Stimulated activated CD4-positive, alpha-beta T cell treated with anti-CD3 and anti-CD28 coated beads, Interleukin-2, amount 100 ng/mL, for 24 hours (primary cell): Measurements from ENCODE around the gene NACC2.

Experiments
- DNase-seq, 2 donors: peaks; one replicate each; pipeline ENCODE4 v3.0.0-alpha.2; 2020

NACC2 gene

DNA sequence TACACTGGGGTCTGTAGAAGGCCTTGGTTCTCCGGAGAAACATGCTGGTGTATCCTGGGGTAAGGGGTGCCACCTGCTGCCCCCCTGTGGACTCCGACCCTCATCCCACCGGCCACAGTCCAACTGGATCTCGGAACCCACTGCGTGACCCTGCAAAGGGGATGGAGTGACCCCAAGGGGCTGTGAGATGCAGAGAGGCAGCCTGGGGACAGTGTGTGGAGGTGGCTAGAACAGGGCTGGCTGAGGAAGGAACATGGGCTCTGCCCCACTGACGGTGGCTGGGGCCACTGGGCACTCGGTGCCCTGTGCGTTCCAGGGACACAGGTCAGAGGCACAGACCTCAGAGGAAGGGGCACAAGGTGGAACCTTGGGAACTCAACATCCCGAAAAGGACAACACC is 2.3 kb downstream of the NACC2 start:
- no peak for DNase-seq

DNA sequence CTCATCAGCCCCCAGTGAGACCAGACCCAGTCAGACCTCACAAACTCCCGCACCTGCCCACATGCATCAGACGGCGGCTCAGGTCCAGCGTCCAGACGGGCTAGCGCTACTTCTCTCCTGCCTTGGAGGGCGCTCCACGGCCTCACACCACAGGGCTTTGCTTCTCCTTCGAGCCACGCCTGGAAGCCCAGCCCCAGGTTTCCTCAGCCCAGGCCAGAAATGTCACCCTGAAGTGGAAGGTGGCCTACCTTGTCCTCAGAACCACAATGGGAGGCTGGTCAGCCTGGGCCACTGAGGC is 2.8 kb downstream of the NACC2 start:
- DNase-seq = no peak

DNA sequence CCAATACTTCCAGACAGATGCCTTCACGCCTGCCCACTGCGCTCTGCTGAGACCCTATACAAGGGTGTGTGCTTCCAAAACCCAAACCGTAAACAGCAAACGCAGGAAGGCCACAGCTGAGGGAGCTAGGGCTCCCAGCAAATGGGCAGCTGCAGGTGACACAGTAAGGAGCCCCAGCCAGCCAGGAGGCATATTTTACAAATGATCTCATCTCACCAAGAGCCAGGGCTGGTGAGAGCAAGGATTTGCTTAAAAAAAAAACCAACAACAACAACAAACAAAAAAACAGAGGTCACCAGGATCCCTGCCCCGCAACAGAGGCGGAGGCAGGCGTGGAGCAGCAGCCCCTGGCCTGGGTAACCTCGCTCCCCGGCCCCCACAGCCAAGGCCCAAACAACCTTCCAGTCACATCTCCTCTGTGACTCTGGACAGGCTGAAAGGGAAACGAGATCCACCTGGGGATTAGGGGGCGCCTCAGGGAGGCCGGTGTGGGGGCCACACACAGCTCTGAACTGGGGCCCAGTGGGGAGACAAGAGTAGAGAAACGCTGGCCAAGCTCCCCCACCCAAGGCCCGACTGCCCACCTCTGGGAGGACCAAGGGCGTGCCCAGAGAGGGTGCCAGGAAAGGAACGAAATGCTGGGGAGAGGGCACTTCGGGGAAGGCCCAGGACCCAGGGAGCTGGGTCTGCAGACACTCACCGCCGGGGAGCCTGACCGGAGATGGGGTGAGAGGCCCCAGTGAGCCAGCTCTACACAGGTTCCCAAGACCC is 3.3 kb downstream of the NACC2 start:
- DNase-seq = no peak

DNA sequence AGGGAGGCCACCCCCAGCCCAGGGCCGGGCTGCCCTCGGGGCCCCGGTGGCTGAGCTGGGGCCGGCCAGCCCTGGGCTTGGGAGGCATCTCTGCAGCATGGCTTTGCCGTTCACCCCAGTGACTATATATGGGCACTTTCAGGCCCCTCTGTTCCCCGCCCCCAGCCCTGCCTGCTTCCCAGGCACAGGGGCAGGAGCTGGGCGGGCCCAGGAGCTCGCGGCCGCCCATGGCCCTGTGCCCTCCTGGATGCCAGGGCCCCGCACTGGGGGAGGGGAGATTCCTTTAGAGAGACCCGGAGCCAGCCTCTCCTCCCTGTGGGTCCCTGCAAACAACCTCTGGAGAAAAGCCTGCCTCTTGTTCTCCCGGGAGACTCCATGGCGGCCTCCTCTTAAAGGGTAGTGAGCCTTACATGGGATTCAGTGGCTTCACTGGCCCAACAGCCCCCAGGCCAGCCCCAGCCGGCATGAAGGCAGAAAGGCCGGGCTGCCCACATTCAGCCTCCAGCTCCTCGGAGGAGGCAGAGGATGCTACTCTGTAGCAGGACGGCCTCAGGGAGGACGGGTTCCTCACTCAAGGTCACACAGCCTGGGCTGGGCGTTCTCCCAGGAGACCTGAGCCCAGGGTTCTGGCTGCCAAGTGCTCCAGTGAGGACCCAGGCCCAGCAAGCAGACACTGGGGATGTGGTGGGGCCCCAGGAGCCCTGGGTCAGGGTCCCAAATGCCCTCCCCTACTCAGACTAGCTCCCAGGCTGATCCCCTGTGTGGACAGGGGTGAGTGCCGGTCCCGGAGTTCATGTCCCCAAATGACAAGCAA is 4.1 kb downstream of the NACC2 start:
- no peak for DNase-seq

GRCh38 chr9:136090056-136090735 is 4.9 kb downstream of the NACC2 start:
- no peak for DNase-seq

DNA sequence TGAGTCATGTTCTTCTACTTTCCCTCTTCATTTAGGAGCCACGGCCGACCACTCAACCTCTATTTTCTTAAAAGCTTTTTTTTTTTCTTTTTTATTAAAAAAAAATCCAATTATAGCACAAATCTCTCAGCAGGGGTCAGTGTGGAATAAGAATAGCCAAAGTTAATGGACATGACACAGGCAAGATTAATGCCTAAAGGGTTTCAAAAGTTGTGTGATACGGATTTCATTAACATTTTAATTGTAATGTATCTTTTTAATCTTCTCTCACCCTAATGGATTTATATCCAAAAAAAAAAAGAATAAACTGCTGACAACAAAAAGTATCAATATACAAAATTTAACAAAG is 5.4 kb downstream of the NACC2 start:
- DNase-seq = no peak

DNA sequence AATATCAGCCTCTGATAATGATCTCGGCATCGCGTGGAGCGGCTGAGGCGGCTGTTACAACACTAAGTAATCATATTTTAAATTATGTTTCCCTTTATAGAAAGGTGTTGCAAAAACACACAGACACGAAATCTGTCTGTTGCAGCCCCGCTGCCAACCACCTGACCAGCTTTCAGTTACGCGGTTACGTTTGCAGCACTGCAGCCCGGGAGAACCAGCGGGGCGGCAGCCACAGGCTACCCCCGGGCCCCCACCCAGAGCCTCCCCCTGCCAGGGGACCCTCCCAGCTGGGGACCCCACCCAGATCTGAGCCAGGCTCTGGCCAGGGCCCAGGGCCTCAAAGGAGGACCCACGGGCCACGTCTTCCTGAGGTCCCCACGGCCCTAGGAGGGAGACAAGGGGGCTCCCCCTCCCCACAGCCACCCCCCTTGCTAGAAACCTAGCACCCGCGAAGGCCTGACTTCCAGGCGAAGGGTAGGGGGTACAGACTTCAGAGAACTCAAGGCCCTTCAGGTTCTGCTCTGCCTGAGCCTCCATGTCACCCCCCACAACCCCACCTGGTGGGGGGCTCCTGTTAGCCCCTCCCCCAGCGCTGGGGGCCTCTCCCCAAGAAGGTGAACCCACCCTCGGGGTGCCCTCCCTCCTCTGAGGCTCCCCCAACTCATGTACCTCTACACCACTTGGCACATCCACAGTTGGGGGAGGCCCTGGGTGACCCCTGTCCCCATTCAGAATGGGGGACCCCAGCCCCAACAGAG is 6.0 kb downstream of the NACC2 start:
- DNase-seq = no peak

- DNase-seq = no peak
Observed at GRCh38 chr9:136088481-136088938, 6.6 kb downstream of the NACC2 start.

- DNase-seq = no peak
Observed at GRCh38 chr9:136087741-136088480, 7.2 kb downstream of the NACC2 start.

- no peak for DNase-seq
Observed at GRCh38 chr9:136086951-136087740, 7.9 kb downstream of the NACC2 start.

DNA sequence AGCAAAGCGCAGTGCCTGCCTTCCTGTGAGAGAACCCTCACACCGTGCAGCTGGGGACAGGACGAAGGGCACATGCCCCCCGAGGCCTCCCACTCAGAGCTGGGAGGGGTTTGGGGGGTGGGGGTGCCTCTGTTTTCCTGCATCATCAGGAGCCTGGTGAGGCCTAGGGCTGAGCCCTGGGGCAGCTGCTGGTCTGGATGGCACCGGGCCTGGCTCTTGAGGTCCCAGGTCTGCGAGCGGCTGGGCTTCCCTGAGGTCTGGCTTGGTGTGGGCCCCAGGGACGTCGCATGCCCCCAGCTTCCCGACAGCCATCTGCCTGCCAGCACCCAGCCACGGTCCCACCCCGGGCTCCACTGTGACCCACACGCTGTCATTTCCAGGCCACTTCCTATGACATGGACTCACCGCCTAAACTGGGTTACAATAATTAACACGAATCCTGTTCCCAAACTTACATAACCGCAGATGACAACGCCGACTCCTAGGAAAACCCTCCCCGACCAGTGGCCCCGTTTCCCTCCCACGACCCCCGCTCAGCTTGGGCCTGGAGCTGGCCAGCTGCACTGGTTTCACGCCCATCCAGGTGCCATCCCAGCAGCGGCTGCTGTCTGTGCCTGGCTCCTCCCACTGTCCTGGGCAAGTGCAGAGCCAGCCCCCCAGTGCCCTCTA is 8.7 kb downstream of the NACC2 start:
- no peak for DNase-seq

- no peak for DNase-seq
Observed at GRCh38 chr9:136085815-136086212, 9.3 kb downstream of the NACC2 start.

- no peak for DNase-seq
Observed at GRCh38 chr9:136084063-136084944, 10.8 kb downstream of the NACC2 start.

DNA sequence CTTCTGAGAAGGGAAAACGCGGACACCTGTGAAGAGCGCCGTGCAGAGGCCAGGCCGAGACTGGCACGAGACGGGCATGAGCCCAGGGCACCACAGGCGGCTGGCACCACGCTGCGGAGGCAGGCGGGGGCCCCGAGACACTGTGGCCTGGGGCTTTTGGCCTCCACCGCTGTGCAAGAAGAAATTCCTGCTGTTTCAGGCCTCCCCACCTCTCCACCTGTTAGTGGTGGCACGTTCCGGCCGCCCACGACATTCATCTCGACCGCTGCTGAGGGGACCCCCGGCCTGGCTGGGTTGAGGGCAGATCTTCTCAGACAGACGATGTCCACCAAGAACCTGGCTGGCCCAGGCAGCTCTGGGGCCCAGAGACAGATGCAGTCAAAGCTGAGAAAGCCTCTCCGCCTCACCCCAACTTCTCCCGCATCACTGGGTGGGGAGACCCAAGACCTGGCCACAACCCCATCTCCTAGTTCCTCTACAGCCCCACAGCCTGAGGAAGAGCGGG is 11.5 kb downstream of the NACC2 start:
- no peak for DNase-seq

- DNase-seq = no peak
Observed at GRCh38 chr9:136082496-136083361, 12.4 kb downstream of the NACC2 start.

- DNase-seq = no peak
Observed at GRCh38 chr9:136081826-136082495, 13.1 kb downstream of the NACC2 start.

DNA sequence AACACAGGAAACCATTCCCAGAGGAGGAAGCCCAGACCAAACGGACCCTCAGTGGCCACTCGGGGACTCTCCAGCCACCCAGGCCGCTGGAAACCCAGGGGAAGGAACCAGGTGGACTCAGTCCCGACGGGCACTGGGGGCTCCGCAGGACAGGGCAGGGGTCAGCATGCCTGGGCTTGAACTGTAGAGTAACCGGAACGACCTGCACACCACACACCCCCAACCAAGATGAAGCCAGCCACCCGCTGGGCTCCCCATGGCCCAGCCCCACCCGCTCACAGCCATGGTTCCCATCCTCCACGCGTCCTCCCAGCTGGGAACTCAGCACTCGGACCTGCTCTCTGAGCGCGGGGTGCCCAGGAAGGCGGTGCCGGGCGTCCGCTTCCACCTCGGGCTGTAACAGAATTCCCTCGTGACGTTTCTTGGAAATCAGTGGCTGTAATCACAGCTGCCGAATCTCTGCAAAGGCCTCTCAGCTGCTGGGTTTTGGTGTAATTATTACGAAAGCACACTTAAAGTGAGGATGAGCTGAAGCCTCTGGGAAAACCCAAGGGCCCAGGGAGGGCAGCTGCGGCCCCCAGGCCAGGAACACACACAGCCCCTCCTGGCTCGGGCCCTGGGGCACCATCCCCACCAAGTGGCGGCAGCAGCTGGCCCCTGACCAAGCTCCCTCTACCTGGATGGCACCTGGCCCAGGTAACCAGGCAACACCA is 13.8 kb downstream of the NACC2 start:
- no peak for DNase-seq
